ENCODE results near the gene PAPPA2.

The PAPPA2 gene

GRCh38 chr1:176552999-176553398, 90.0 kb downstream of the PAPPA2 start:
- DNase-seq (ENCODE audit: low read depth), result no peak
- in situ Hi-C loops (cut with HindIII; ENCODE audit: low sequenced_read_pairs), result no loop called here
- TF ChIP-seq, protein P1, sequence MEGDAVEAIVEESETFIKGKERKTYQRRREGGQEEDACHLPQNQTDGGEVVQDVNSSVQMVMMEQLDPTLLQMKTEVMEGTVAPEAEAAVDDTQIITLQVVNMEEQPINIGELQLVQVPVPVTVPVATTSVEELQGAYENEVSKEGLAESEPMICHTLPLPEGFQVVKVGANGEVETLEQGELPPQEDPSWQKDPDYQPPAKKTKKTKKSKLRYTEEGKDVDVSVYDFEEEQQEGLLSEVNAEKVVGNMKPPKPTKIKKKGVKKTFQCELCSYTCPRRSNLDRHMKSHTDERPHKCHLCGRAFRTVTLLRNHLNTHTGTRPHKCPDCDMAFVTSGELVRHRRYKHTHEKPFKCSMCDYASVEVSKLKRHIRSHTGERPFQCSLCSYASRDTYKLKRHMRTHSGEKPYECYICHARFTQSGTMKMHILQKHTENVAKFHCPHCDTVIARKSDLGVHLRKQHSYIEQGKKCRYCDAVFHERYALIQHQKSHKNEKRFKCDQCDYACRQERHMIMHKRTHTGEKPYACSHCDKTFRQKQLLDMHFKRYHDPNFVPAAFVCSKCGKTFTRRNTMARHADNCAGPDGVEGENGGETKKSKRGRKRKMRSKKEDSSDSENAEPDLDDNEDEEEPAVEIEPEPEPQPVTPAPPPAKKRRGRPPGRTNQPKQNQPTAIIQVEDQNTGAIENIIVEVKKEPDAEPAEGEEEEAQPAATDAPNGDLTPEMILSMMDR (IDR thresholded peaks at IDR 0.05; ENCODE audit: low read depth, low read length, missing control alignments), result no peak
- H3K4me3 ChIP-seq (ENCODE audit: low read depth, low read length), result no peak overlapping the region

DNA sequence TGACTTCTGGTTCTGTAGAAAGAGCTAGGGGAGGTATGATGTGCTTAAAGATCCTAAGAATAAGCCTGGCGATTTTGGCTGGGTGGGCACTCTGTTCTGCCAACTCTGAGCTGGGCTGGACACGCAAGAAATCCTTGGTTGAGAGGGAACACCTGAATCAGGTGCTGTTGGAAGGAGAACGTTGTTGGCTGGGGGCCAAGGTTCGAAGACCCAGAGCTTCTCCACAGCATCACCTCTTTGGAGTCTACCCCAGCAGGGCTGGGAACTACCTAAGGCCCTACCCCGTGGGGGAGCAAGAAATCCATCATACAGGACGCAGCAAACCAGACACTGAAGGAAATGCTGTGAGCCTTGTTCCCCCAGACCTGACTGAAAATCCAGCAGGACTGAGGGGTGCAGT, 93.3 kb downstream of the PAPPA2 start:
- TF ChIP-seq, protein P1 (IDR thresholded peaks at IDR 0.05; ENCODE audit: low read depth, low read length, missing control alignments), result no peak
- DNase-seq (ENCODE audit: low read depth), result no peak
- in situ Hi-C loops (cut with HindIII; ENCODE audit: low sequenced_read_pairs), result no loop called here
- no peak overlapping the region for H3K4me3 ChIP-seq (ENCODE audit: low read depth, low read length)

DNA sequence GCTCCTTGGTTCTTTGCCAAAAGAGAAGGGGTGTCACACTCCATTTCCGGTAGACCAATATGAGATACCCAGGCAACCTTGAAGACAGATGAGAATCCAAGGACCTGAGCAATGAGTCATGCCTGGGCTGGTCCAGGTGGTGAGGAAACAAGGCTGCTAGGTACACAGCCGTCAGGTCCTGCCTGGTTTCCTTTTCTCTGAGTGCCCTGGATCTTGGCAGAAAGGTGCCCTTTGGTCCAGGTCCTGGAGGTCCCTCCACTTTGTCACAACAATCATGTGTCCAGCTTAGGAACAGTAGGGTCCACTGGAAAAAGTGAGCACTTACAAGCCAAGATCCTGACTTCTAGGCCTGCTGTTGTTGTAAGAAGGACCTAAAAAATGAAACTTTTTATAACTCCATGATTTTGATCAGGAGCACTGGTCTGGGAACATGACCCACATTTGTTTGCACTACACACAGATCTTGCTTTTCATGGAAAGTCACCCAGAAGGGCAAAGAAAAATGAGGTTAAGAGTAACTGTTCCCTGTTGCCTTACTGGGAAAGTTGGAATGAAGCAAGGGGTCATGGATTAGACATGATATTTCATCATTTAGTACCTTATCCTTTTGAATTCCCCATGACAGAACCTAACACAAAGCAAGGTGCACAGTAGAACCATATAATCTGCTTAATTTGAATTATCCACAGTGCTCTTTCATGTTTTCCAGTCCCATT, 94.7 kb downstream of the PAPPA2 start:
- TF ChIP-seq, protein P1 (IDR thresholded peaks at IDR 0.05; ENCODE audit: low read depth, low read length, missing control alignments), result no peak
- no peak for DNase-seq (ENCODE audit: low read depth)
- in situ Hi-C loops (cut with HindIII; ENCODE audit: low sequenced_read_pairs), result no loop called here
- H3K4me3 ChIP-seq (ENCODE audit: low read depth, low read length), result no peak overlapping the region

- in situ Hi-C loops (cut with HindIII; ENCODE audit: low sequenced_read_pairs), result no loop called here
- no peak for DNase-seq (ENCODE audit: low read depth)
- no peak overlapping the region for H3K4me3 ChIP-seq (ENCODE audit: low read depth, low read length)
- TF ChIP-seq, protein P1 (IDR thresholded peaks at IDR 0.05; ENCODE audit: low read depth, low read length, missing control alignments), result no peak
Observed at GRCh38 chr1:176558561-176558960, 95.6 kb downstream of the PAPPA2 start.

DNA sequence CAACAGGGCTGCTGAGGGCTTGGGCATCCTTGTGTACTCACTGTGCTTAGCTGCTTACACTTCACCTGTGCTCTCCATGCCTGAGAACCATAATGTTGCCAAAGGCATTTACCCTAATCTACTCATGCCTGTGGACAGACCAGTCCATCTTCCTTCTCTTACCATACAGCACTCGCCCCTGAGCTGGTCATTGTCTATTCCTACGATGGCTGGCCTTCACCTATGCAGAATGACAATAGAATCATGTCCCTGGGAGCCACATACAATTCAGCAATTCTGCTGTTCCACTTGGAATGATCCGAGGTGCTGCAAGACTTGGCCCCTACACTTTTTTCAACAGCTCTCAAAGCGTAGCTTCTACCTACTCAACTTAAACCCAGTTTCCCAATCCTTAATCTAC, 96.5 kb downstream of the PAPPA2 start:
- in situ Hi-C loops (cut with HindIII; ENCODE audit: low sequenced_read_pairs), result no loop called here

DNA sequence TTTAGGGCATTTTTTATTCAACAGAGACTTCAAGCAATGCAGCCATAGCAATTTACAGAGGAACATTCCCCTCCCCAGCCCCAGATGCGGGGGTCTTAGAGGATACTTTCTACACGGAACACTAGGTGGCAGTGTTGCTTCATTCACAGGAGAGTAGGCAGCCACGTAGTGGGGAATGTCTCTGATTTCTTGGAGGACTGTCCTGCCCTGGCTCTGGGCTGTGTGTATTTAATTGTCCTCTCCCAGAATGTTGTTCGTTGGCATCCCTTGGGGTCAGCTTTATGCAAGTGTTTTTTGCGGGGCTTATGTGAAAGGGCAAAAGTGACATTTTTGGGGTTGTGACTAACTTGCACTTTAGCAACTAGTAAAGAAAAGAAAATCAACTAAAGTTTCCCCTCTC, 96.9 kb downstream of the PAPPA2 start:
- no peak overlapping the region for H3K4me3 ChIP-seq (ENCODE audit: low read depth, low read length)
- in situ Hi-C loops (cut with HindIII; ENCODE audit: low sequenced_read_pairs), result no loop called here
- TF ChIP-seq, protein P1 (IDR thresholded peaks at IDR 0.05; ENCODE audit: low read depth, low read length, missing control alignments), result peak; percentile 87
- peak; percentile 59 for DNase-seq (ENCODE audit: low read depth)

More for the DNA sequence above, 96.5 kb downstream of the PAPPA2 start:
- TF ChIP-seq, protein P1 (IDR thresholded peaks at IDR 0.05; ENCODE audit: low read depth, low read length, missing control alignments), result no peak
- no peak for DNase-seq (ENCODE audit: low read depth)
- no peak overlapping the region for H3K4me3 ChIP-seq (ENCODE audit: low read depth, low read length)
